NCI-H524 (cell line): Measurements from ENCODE around the gene FAIM.
"Not testable (repeated sequence)": the region's sequence is repeated elsewhere in the genome, so short reads cannot be mapped to it uniquely, and the experiment has no call there.

ENCODE experiments used
- DNase-seq, 2 experiments: peaks; one replicate each; lab custom pipeline; 2025; lab: John Stamatoyannopoulos, UW

FAIM gene

DNA sequence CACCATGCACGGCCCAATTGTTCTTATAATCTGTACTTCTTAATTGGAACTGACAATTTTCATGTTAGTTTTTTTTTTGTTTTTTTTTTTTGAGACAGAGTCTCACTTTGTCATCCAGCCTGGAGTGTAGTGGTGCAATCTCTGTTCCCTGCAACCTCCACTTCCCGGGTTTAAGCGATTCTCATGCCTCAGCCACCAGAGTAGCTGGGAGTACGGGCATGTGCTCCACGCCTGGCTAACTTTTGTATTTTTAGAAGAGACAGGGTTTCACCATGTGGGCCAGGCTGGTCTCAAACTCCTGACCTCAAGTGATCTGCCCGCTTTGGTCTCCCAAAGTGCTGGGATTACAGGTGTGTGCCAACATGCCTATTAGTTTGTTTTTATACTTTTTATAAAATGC is 72.4 kb downstream of the FAIM start:
- not testable (repeated sequence) for DNase-seq

DNA sequence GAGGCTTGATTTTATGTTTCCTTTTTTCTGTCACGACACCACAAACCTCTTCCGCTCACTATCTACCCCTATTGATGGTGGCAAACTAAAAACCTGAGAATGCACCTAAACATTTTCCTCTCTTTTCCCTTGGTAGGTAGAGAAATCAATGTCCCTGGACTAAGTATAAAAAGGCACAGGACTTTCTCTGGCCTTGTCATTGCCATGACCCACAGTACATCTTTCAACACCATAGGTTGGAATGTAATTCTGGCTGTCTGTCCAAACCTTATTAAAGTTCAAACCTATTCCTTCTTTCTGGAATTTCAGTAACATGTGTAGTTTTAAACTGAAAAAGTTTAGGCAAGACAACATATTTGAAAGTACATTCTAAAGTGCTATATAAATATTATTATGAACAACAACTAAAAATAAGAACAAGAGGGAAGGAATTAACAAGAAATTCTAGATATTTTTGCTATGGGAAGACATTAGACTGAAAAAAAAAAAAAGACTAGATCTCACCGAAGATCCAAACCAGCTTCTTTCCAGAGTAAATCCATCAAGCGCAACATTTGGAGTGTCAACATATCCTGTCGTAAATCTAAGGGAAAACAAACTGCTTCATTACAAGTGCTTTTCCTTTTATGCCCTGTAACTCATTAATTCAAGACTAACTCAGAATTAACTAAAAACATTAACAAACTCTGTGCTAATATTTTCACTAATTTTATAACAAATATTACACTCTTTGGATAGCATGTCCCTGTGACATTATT is 73.1 kb downstream of the FAIM start:
- DNase-seq = no peak

DNA sequence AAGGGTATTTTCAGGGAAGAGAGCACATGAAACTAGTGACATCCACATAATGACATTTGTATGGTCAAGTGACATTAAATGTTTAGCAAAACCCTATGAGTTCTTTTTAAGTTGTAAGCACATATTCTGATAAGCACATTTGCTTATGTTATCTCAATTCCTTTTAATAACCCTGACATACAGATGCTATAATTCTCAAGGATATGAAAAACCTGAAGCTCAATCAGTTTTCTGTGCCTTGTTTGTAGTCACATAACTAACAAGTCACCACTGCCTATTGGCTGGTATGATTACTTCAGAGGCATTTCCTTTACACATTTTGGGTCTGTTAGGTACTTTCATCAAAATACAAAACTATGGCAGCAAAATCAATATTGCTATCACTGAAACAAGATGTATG is 74.1 kb downstream of the FAIM start:
- DNase-seq = no peak
